Ascending aorta (tissue), 2 donors: ENCODE measurements around the gene PPP1R14C. TPM values are rescaled to one million over a fixed set of nuclear protein-coding genes. Genes with fewer than 3 reads are reported as not detected.

ENCODE experiments used
- DNase-seq, 2 donors: peaks; one replicate each; pipeline ENCODE4 v3.0.0-alpha.2; 2019; ENCODE audit warnings: low spot score in 2 of 2
- H3K27ac ChIP-seq, 2 donors: fragments of 200-600 bp; sonication (generic); one replicate each; pipeline ENCODE4 v1.5.1; 2016 to 2017; ENCODE audit warnings: mild to moderate bottlenecking in 1 of 2
- H3K27me3 ChIP-seq: fragments of 200-600 bp; sonication (generic); one replicate; pipeline ENCODE4 v1.5.1; 2017
- H3K36me3 ChIP-seq, 2 donors: fragments of 200-600 bp; sonication (generic); one replicate each; pipeline ENCODE4 v1.5.1; 2016
- H3K4me1 ChIP-seq, 2 donors: fragments of 200-600 bp; sonication (generic); one replicate each; pipeline ENCODE4 v1.5.1; 2016 to 2017; ENCODE audit warnings: mild to moderate bottlenecking in 1 of 2
- H3K4me3 ChIP-seq, 2 donors: fragments of 200-600 bp; sonication (generic); one replicate each; pipeline ENCODE4 v1.5.1; 2016 to 2017; ENCODE audit warnings: mild to moderate bottlenecking in 1 of 2
- H3K9me3 ChIP-seq, 2 donors: fragments of 200-600 bp; sonication (generic); one replicate each; pipeline ENCODE4 v1.5.1; 2016
- intact Hi-C: fragments of 100-400 bp; cut with DNase I; formaldehyde crosslinking; loops from one replicate; pipeline ENCODE4 v1.15.1; 2023
- total RNA-seq: library from RNA; depleted of rRNA; stranded (reverse); fragments of >200 nt; gene quantifications from one replicate; pipeline ENCODE4 v1.1.0, GENCODE V29; 2016
- TF ChIP-seq, protein P1 (sequence below), 3 experiments: fragments of 200-600 bp in 2 of 3; fragments of 450-650 bp in 1 of 3; sonication (generic) in 2 of 3; IDR thresholded peaks; one replicate each; pipeline ENCODE4 v1.5.1; 2016 to 2019; ENCODE audit warnings: antibody characterized with exemption in 3 of 3, mild to moderate bottlenecking in 1 of 3, moderate library complexity in 1 of 3

PPP1R14C gene
- total RNA-seq, 1 donor from 2014 or later, result not detected

DNA sequence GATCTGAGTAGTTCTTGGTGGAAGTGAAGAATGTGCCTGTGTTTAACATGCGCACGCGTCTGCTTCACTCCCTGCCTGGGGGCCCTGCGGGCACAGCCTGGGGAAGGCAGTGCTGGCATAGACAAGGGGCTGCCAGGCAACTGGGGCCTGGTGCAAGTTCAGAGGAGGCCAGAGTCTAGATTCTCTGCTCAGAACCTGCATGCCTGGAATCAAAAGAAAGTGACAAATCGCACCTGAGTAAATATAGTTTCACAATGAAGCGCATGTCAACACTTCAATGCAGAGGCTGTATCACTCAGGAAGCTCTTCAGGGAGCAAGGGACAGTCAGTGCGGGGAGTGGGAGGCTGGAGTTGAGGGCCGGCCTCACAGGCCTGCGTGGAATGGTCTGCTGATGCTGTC lies 24.2 kb upstream of the PPP1R14C start:
- no peak for DNase-seq
- H3K27ac ChIP-seq, result no peak overlapping the region
- intact Hi-C loops, result no loop called here
- no peaks in the 10 kb centered on the region for H3K27me3 ChIP-seq
- no peaks in the 10 kb centered on the region for H3K4me1 ChIP-seq
- TF ChIP-seq, protein P1, sequence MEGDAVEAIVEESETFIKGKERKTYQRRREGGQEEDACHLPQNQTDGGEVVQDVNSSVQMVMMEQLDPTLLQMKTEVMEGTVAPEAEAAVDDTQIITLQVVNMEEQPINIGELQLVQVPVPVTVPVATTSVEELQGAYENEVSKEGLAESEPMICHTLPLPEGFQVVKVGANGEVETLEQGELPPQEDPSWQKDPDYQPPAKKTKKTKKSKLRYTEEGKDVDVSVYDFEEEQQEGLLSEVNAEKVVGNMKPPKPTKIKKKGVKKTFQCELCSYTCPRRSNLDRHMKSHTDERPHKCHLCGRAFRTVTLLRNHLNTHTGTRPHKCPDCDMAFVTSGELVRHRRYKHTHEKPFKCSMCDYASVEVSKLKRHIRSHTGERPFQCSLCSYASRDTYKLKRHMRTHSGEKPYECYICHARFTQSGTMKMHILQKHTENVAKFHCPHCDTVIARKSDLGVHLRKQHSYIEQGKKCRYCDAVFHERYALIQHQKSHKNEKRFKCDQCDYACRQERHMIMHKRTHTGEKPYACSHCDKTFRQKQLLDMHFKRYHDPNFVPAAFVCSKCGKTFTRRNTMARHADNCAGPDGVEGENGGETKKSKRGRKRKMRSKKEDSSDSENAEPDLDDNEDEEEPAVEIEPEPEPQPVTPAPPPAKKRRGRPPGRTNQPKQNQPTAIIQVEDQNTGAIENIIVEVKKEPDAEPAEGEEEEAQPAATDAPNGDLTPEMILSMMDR (IDR thresholded peaks at IDR 0.05), result no peak
- no peak overlapping the region for H3K4me3 ChIP-seq
- H3K9me3 ChIP-seq, result no peaks in the 10 kb centered on the region
- H3K36me3 ChIP-seq, result no peaks in the 10 kb centered on the region

DNA sequence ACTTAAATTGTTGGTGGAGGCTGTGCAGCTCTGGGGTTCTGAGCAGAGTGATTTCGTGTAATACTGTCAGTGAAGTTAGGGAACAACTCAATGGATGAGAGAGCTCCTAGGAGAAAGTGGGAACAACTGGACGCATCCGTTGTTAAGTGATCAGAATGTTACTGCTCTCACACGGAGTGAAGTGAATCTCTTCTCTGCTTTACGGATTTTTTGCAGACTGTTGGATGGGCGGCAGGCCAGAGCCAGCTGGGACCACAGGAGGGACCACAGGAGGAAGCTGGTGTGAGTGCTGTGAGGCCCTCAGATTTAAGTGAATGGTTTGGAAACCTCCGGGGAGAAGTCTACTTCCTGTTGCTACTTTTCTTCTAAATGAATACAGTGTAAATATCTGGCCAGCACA lies 23.7 kb upstream of the PPP1R14C start:
- H3K4me1 ChIP-seq, result no peaks in the 10 kb centered on the region
- no peak overlapping the region for H3K27ac ChIP-seq
- H3K36me3 ChIP-seq, result no peaks in the 10 kb centered on the region
- H3K27me3 ChIP-seq, result no peaks in the 10 kb centered on the region
- TF ChIP-seq, protein P1 (IDR thresholded peaks at IDR 0.05), result no peak
- H3K4me3 ChIP-seq, result no peak overlapping the region
- intact Hi-C loops, result no loop called here
- DNase-seq, result no peak
- H3K9me3 ChIP-seq, result no peaks in the 10 kb centered on the region

DNA sequence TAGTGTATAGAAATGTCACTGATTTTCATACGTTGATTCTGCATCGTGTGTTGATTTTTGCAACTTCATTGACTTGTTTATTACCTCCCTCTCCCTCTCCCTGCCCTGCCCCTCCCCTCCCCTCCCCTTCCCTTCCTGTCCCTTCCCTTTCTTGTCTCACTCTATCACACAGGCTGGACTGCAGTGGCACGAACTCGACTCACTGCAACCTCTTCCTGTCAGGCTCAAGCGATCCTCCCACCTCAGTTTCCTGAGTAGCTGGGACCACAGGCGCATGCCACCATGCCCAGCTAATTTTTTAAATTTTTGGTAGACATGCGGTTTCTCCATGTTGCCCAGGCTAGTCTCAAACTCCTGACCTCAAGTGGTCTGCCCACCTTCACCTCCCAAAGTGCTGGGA lies 19.2 kb upstream of the PPP1R14C start:
- Histone ChIP-seq H3K36me3 (no peaks in the 10 kb centered on the region), H3K4me1 (no peaks in the 10 kb centered on the region), H3K9me3 (no peaks in the 10 kb centered on the region), H3K27me3 (no peaks in the 10 kb centered on the region), H3K4me3 (no peak overlapping the region), H3K27ac (no peak overlapping the region)
- DNase-seq, result no peak
- TF ChIP-seq, protein P1 (IDR thresholded peaks at IDR 0.05), result no peak
- intact Hi-C loops, result no loop called here

- Histone ChIP-seq H3K4me1 (no peaks in the 10 kb centered on the region), H3K27me3 (no peaks in the 10 kb centered on the region), H3K9me3 (no peaks in the 10 kb centered on the region), H3K4me3 (no peak overlapping the region), H3K27ac (no peak overlapping the region), H3K36me3 (no peaks in the 10 kb centered on the region)
- intact Hi-C loops, result no loop called here
- no peak for DNase-seq
- TF ChIP-seq, protein P1 (IDR thresholded peaks at IDR 0.05), result no peak
These were observed 18.6 kb upstream of the PPP1R14C start for GRCh38 chr6:150124235-150124634.

- Histone ChIP-seq H3K27me3 (no peaks in the 10 kb centered on the region), H3K4me3 (no peak overlapping the region), H3K4me1 (no peaks in the 10 kb centered on the region), H3K9me3 (no peaks in the 10 kb centered on the region), H3K36me3 (no peaks in the 10 kb centered on the region), H3K27ac (no peak overlapping the region)
- TF ChIP-seq, protein P1 (IDR thresholded peaks at IDR 0.05), result no peak
- intact Hi-C loops, result no loop called here
- DNase-seq, result no peak
These were observed 16.1 kb upstream of the PPP1R14C start for GRCh38 chr6:150126641-150127291.

DNA sequence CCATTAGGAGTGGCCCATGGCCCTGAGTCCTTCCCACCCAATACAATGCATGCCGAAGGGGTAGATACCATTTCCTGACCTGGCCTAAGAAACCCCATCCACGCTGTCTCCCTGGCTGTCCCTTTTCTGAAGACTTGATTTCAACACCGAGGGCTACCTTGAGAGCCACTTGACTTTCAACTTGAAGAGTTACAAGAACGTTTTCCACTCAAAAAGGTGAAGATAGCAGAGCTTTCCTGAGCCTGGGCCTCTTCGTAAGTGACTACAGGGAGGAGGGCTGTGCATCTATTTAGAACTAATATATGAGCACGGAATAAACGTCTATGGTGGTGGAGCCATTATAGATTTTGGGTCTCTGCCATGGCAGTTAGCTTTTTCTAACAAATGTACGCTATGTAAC lies 14.4 kb upstream of the PPP1R14C start:
- H3K4me1 ChIP-seq, result no peaks in the 10 kb centered on the region
- no peak overlapping the region for H3K4me3 ChIP-seq
- H3K27ac ChIP-seq, result no peak overlapping the region
- intact Hi-C loops, result no loop called here
- H3K27me3 ChIP-seq, result no peaks in the 10 kb centered on the region
- no peaks in the 10 kb centered on the region for H3K9me3 ChIP-seq
- H3K36me3 ChIP-seq, result no peaks in the 10 kb centered on the region
- no peak for DNase-seq
- TF ChIP-seq, protein P1 (IDR thresholded peaks at IDR 0.05), result no peak
